Right cardiac atrium (tissue), 5 donors: ENCODE data around the gene URB2. TPM values are rescaled to one million over a fixed set of nuclear protein-coding genes. Genes with fewer than 3 reads are reported as not detected.

Source experiments
- ATAC-seq, 2 donors: fragments of 200-7000 bp; cut with Tn5 transposase; one replicate each; pipeline versions ENCODE4 v1.8.0 to v1.9.1; 2020; ENCODE audit warnings: moderate library complexity in 2 of 2, mild to moderate bottlenecking in 1 of 2
- DNase-seq, 3 donors: peaks; one replicate each; pipeline ENCODE4 v3.0.0-alpha.2; 2020
- H3K27ac ChIP-seq: one replicate; pipeline ENCODE4 v1.5.1; 2013; ENCODE audit warnings: mild to moderate bottlenecking, low read length, control low read depth, moderate library complexity
- H3K27me3 ChIP-seq: one replicate; pipeline ENCODE4 v1.6.1; 2013; ENCODE audit not compliant: control insufficient read depth, insufficient read depth
- H3K4me1 ChIP-seq: one replicate; pipeline ENCODE4 v1.6.1; 2013; ENCODE audit warnings: low read length; ENCODE audit not compliant: control insufficient read depth, insufficient read depth
- H3K4me3 ChIP-seq: one replicate; pipeline ENCODE4 v1.5.1; 2013; ENCODE audit warnings: low read length, control low read depth
- H3K9me3 ChIP-seq: one replicate; pipeline ENCODE4 v1.6.1; 2013; ENCODE audit warnings: low read length; ENCODE audit not compliant: control insufficient read depth
- WGBS: extraction: QIAGEN DNeasy Blood & Tissue Kit; methylation state at CpG from one replicate; pipeline ENCODE4 v1.1.7; 2013; 5-methylcytosine and 5-hydroxymethylcytosine counted together
- intact Hi-C, 4 donors: fragments of 100-400 bp; cut with DNase I; formaldehyde crosslinking; loops; one replicate each; pipeline versions ENCODE4 v1.11.0 to v1.14.0; 2022 to 2023
- polyA plus RNA-seq: library from polyadenylated mRNA; stranded (reverse); fragments of 200-250 nt; gene quantifications from one replicate; pipeline ENCODE4 v1.2.3, GENCODE V29; 2013
- total RNA-seq, 4 donors: library from RNA; stranded (reverse); fragmentation: NEBNext Ultra II Directional; extraction: Animal tissue kit (Norgen Biotek cat#: 25700); gene quantifications; one replicate each; pipeline ENCODE4 v1.2.1, GENCODE V29; 2021
- donor health status: healthy with polysubstance abuse.
- donor health status: DM: no; HTN: yes; CAD: no.
- donor health status: DM: no; HTN: no; CAD: no.
- donor health status: DM: no; HTN: yes; CAD: no; lungs with severe emphysema.
- donor health status: DM: yes; HTN: yes; CAD: no.

URB2 gene
- total and polyA plus RNA-seq, 5 donors = 1.9 to 7.5 (median 4.2) TPM

GRCh38 chr1:229643996-229644745 is 18.1 kb downstream of the URB2 start:
- H3K9me3 ChIP-seq = no peaks in the 10 kb centered on the region
- no peak overlapping the region for H3K4me3 ChIP-seq
- 89% methylated on average over 6 of the region's 6 CpGs for WGBS
- no peak for DNase-seq
- ATAC-seq = no peak
- H3K27ac ChIP-seq = no peak overlapping the region
- no peaks in the 10 kb centered on the region for H3K27me3 ChIP-seq
- H3K4me1 ChIP-seq = no peaks in the 10 kb centered on the region
- intact Hi-C loops = no loop called here

DNA sequence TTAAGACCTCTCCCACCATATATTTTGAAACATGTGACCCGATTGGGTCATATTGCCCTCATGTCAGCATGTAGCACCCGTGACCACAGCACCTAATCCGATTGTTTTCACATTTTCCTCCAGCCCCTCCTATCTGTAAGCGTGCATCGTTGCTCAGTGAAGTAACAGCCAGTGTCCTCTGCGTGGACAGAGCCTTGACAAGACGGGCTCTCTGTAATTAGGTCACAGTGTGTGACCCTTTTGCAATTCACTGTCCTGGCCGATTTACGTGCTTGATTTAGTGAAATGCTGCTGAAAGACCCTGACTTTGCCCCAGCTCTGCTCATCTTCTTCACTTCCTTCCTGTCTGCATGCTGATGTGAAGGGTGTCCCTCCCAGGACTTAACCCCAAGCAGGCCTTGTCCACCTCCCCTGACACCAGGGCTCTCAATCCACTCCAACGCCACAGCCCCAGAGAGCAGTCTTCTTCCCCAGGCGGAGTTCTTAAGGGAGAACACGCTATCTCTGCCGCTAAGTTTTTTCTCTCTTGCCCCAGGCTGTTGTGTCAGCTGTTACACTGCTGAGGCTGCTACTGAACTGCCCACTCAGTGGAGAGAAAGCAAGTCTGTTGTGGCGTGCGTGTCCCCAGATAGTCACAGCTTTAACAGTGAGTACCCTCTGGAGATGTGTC is 19.4 kb downstream of the URB2 start:
- DNase-seq (no peak), ATAC-seq (no peak)

GRCh38 chr1:229648406-229648805 is 22.4 kb downstream of the URB2 start:
- DNase-seq = no peak
- WGBS = 97% methylated on average over 4 of the region's 4 CpGs
- intact Hi-C loops = no loop called here
- Histone ChIP-seq H3K27ac (no peak overlapping the region), H3K4me3 (no peak overlapping the region), H3K4me1 (no peaks in the 10 kb centered on the region), H3K9me3 (no peaks in the 10 kb centered on the region), H3K27me3 (no peaks in the 10 kb centered on the region)
- ATAC-seq = no peak

More for the DNA sequence above, 19.4 kb downstream of the URB2 start:
- H3K27me3 ChIP-seq = no peaks in the 10 kb centered on the region
- intact Hi-C loops = no loop called here
- 83% methylated on average over 15 of the region's 15 CpGs for WGBS
- no peak overlapping the region for H3K4me3 ChIP-seq
- H3K27ac ChIP-seq = no peak overlapping the region
- H3K4me1 ChIP-seq = no peaks in the 10 kb centered on the region
- no peaks in the 10 kb centered on the region for H3K9me3 ChIP-seq

DNA sequence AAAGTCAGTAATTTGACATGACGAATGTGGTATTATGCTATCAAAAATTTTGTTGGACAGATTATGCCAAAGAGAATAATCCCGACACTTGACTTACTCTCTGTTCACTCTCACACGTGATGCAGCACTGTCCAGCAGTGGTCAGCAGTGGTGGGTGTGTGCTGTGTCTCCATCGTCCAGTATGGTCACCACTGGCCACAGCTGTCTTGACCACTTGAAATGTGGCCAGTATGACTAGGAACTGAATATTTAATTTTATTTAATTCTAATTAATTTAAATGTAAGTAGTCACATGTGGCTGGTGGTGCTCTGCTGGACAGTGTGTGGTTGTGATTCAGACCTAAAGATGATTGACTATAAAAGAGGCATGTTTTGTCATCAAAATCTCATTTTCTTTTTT is 24.0 kb downstream of the URB2 start:
- no peak overlapping the region for H3K4me3 ChIP-seq
- no peaks in the 10 kb centered on the region for H3K9me3 ChIP-seq
- H3K4me1 ChIP-seq = no peaks in the 10 kb centered on the region
- no peak overlapping the region for H3K27ac ChIP-seq
- 87% methylated on average over 4 of the region's 4 CpGs for WGBS
- intact Hi-C loops = no loop called here
- ATAC-seq (no peak), DNase-seq (no peak)
- H3K27me3 ChIP-seq = no peaks in the 10 kb centered on the region

GRCh38 chr1:229651546-229651945 is 25.5 kb downstream of the URB2 start:
- H3K27me3 ChIP-seq = no peaks in the 10 kb centered on the region
- intact Hi-C loops = no loop called here
- ATAC-seq = no peak
- H3K4me1 ChIP-seq = no peaks in the 10 kb centered on the region
- no peak overlapping the region for H3K27ac ChIP-seq
- 95% methylated on average over 3 of the region's 3 CpGs for WGBS
- H3K9me3 ChIP-seq = no peaks in the 10 kb centered on the region
- no peak for DNase-seq
- H3K4me3 ChIP-seq = no peak overlapping the region

- ATAC-seq = no peak
- intact Hi-C loops = no loop called here
These were observed 27.4 kb downstream of the URB2 start for GRCh38 chr1:229653420-229653819.

GRCh38 chr1:229655781-229656180 is 29.7 kb downstream of the URB2 start:
- 92% methylated on average over 5 of the region's 5 CpGs for WGBS
- ATAC-seq (no peak), DNase-seq (no peak)
- no peaks in the 10 kb centered on the region for H3K9me3 ChIP-seq
- no peaks in the 10 kb centered on the region for H3K4me1 ChIP-seq
- H3K27me3 ChIP-seq = no peaks in the 10 kb centered on the region
- H3K27ac ChIP-seq = no peak overlapping the region
- intact Hi-C loops = no loop called here
- H3K4me3 ChIP-seq = no peak overlapping the region

More at GRCh38 chr1:229653420-229653819, 27.4 kb downstream of the URB2 start:
- no peak overlapping the region for H3K27ac ChIP-seq
- DNase-seq = no peak
- H3K4me3 ChIP-seq = no peak overlapping the region
- H3K9me3 ChIP-seq = no peaks in the 10 kb centered on the region
- H3K4me1 ChIP-seq = no peaks in the 10 kb centered on the region
- WGBS = 72% methylated on average over 1 of the region's 1 CpG
- H3K27me3 ChIP-seq = no peaks in the 10 kb centered on the region

GRCh38 chr1:229657993-229658755 is 32.1 kb downstream of the URB2 start:
- H3K4me3 ChIP-seq = no peak overlapping the region
- H3K27ac ChIP-seq = no peak overlapping the region
- no peaks in the 10 kb centered on the region for H3K9me3 ChIP-seq
- WGBS = 85% methylated on average over 2 of the region's 2 CpGs
- intact Hi-C loops = no loop called here
- ATAC-seq = no peak
- no peaks in the 10 kb centered on the region for H3K4me1 ChIP-seq
- DNase-seq = no peak
- no peaks in the 10 kb centered on the region for H3K27me3 ChIP-seq

DNA sequence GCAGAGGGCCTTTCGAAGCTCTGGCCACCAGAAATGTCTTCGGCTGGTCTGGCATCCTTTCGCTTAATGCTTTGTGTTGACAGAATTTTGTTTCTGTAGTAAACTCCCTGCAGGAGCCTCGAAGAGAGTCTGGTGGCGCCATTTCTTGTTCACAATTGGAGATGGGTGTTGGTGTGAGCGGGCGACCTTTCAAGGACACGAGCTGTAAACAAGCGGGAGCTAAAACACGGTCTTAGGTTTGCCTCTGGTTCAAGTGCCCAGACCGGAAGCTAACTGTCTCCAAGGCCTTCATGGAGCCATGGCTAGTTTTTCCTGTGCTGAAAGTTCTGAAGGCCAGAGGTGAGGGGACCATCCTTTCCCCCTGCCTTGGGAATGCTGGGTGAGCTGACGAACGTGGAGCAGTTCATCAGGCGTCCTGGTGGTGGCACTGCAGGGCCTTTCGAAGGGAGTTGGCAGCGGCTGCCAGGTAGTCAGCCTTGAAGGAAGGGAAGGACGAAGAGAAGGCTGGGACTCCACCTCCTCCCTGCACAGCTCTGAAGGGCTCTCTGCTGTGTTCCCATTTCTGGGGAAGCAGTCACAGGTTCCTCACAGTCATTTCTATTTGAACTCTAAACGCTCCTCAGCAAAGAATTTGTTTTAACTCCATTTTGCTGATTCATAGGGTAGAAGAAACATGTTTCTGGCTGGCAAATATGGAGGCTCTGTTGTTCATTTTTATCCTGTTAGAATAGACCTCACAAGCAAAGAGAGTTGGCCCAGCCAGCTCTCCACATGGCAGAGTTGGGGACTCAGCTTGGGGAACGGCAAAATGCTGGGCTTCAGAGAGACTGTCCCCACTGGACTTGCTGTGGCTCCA is 35.2 kb downstream of the URB2 start:
- peak; percentile 87 to 92 for ATAC-seq
- WGBS = 53% methylated on average over 19 of the region's 19 CpGs
- H3K27me3 ChIP-seq = no peaks in the 10 kb centered on the region
- DNase-seq = peak; percentile 79 to 93 (median 90)
- no peak overlapping the region for H3K4me3 ChIP-seq
- no peak overlapping the region for H3K27ac ChIP-seq
- intact Hi-C loops = loop anchor here (2.0 to 10.0 kb wide), 4 partner anchors 551 to 654 kb away; no protein-coding TSS in a partner anchor
- H3K4me1 ChIP-seq = peaks cover 3% of the 10 kb centered on the region
- H3K9me3 ChIP-seq = no peaks in the 10 kb centered on the region

DNA sequence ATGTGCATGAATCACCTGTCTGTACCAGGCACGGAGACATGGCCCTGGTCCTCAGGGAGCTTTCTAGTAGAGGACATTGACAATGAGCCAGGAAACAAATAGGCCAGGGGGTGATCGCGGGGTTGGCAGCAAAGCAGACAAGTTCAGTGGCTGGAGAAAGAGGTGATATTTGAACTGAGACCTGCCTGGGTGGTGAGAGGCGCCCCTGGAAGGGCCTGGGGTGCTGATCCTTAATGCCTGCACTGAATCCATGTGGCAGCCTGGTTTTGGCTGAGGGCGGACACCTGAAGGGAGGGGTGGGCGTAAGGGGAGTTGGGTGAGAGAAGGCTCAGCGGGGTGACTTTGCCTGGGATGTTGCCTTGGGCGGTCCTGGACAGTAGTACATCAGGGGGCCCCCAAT is 35.9 kb downstream of the URB2 start:
- ATAC-seq (peak in 1 of 2 donors; percentile 9), DNase-seq (no peak)
- Histone ChIP-seq H3K27ac (no peak overlapping the region), H3K4me1 (peaks cover 3% of the 10 kb centered on the region), H3K9me3 (no peaks in the 10 kb centered on the region), H3K4me3 (no peak overlapping the region), H3K27me3 (no peaks in the 10 kb centered on the region)
- 92% methylated on average over 8 of the region's 8 CpGs for WGBS
- intact Hi-C loops = loop anchor here (2.0 to 10.0 kb wide), 4 partner anchors 550 to 653 kb away; no protein-coding TSS in a partner anchor
